B cell (primary cell): ENCODE measurements around the gene SPATA12.

Experiments used
- EZH2 ChIP-seq: IDR thresholded peaks from 2 replicates; pipeline ENCODE4 v1.6.1; 2012; ENCODE audit warnings: borderline replicate concordance, low read depth, mild to moderate bottlenecking, moderate library complexity, low read length; ENCODE audit not compliant: insufficient read depth, poor library complexity, severe bottlenecking
- TF ChIP-seq, protein P1 (sequence below): fragments of 200-600 bp; IDR thresholded peaks from one replicate; pipeline ENCODE4 v1.8.0; 2022; ENCODE audit warnings: antibody characterized with exemption, mild to moderate bottlenecking

GRCh38 chr3:57105585-57105984 is 45.1 kb downstream of the SPATA12 start:
- TF ChIP-seq, protein P1, sequence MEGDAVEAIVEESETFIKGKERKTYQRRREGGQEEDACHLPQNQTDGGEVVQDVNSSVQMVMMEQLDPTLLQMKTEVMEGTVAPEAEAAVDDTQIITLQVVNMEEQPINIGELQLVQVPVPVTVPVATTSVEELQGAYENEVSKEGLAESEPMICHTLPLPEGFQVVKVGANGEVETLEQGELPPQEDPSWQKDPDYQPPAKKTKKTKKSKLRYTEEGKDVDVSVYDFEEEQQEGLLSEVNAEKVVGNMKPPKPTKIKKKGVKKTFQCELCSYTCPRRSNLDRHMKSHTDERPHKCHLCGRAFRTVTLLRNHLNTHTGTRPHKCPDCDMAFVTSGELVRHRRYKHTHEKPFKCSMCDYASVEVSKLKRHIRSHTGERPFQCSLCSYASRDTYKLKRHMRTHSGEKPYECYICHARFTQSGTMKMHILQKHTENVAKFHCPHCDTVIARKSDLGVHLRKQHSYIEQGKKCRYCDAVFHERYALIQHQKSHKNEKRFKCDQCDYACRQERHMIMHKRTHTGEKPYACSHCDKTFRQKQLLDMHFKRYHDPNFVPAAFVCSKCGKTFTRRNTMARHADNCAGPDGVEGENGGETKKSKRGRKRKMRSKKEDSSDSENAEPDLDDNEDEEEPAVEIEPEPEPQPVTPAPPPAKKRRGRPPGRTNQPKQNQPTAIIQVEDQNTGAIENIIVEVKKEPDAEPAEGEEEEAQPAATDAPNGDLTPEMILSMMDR, result no peak
- no peak for TF ChIP-seq EZH2
